GM10248 (cell line): ENCODE measurements around the gene TF.

ENCODE experiments used
- CTCF ChIA-PET: fragments of 300-600 bp; sonication (Branson Sonifier 250); formaldehyde crosslinking; extraction: SDS; loops from one replicate; lab custom pipeline; 2021; ENCODE audit warnings: antibody characterized with exemption; lab: Yijun Ruan, JAX
- POLR2A ChIA-PET: fragments of 350-650 bp; sonication (Branson Sonifier 250); formaldehyde crosslinking; extraction: SDS; loops from one replicate; lab custom pipeline; 2020; ENCODE audit warnings: antibody characterized with exemption; lab: Yijun Ruan, JAX
- DNase-seq: peaks from one replicate; pipeline ENCODE4 v3.0.0; 2012; ENCODE audit errors: extremely low spot score
- CTCF ChIP-seq: IDR thresholded peaks from 2 replicates; pipeline ENCODE4 v1.5.1; 2012; ENCODE audit warnings: mild to moderate bottlenecking, low read depth; ENCODE audit errors: extremely low read depth, missing control alignments, control extremely low read depth

The TF gene

GRCh38 chr3:133757701-133758567 is 11.7 kb downstream of the TF start:
- POLR2A ChIA-PET, result no interaction called here
- no peak for DNase-seq
- CTCF ChIA-PET, result no interaction called here
- no peak for TF ChIP-seq CTCF

GRCh38 chr3:133758568-133758928 is 12.4 kb downstream of the TF start:
- CTCF ChIA-PET, result no interaction called here

GRCh38 chr3:133758964-133759739 is 13.0 kb downstream of the TF start:
- ChIA-PET CTCF (no interaction called here), POLR2A (no interaction called here)
- no peak for DNase-seq
- TF ChIP-seq CTCF, result no peak

More at GRCh38 chr3:133758568-133758928, 12.4 kb downstream of the TF start:
- TF ChIP-seq CTCF, result no peak
- POLR2A ChIA-PET, result no interaction called here
- DNase-seq, result no peak

- no peak for TF ChIP-seq CTCF
- DNase-seq, result no peak
- ChIA-PET CTCF (no interaction called here), POLR2A (no interaction called here)
Measured at GRCh38 chr3:133759740-133760305, 13.6 kb downstream of the TF start.

GRCh38 chr3:133760916-133761315 is 14.7 kb downstream of the TF start:
- TF ChIP-seq CTCF, result no peak
- DNase-seq, result no peak
- POLR2A ChIA-PET, result no interaction called here
- CTCF ChIA-PET, result interaction anchor here (2.0 kb wide), 1 partner anchor 16 kb away, joined by 6 read pairs; no protein-coding TSS in a partner anchor
